Mammary epithelial cell (primary cell): ENCODE results near the gene AAMDC.

Source experiments
- EZH2 ChIP-seq: IDR thresholded peaks from 2 replicates; pipeline ENCODE4 v1.6.1; 2012; ENCODE audit warnings: low read length, inconsistent platforms, borderline replicate concordance
- TF ChIP-seq, protein P1 (sequence below), 2 donors: IDR thresholded peaks in 1 of 2; conservative IDR thresholded peaks in 1 of 2; 2 replicates each; pipeline ENCODE4 v1.5.1; 2011 to 2012; ENCODE audit warnings: inconsistent platforms in 2 of 2, low read length in 2 of 2, mild to moderate bottlenecking in 2 of 2, control low read depth in 1 of 2, low read depth in 1 of 2; ENCODE audit not compliant: insufficient read depth in 1 of 2; ENCODE audit errors: extremely low read depth in 1 of 2

DNA sequence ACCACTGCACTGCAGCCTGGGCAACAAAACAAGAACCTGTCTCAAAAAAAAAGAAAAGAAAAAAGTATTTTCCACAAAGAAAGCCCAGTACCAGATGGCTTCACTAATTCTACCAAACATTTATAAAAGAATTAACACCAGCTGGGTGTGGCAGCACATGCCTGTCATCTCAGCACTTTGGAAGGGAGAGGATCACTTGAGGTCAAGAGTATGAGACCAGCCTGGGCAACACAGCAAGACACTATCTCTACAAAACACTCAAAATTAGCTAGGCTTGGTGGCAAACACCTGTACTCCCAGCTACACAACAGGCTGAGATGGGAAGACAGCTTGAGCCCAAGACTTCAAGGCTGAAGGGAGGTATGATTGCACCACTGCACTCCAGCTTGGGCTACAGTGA is 20.5 kb upstream of the AAMDC start:
- TF ChIP-seq EZH2 = no peak
- TF ChIP-seq, protein P1, sequence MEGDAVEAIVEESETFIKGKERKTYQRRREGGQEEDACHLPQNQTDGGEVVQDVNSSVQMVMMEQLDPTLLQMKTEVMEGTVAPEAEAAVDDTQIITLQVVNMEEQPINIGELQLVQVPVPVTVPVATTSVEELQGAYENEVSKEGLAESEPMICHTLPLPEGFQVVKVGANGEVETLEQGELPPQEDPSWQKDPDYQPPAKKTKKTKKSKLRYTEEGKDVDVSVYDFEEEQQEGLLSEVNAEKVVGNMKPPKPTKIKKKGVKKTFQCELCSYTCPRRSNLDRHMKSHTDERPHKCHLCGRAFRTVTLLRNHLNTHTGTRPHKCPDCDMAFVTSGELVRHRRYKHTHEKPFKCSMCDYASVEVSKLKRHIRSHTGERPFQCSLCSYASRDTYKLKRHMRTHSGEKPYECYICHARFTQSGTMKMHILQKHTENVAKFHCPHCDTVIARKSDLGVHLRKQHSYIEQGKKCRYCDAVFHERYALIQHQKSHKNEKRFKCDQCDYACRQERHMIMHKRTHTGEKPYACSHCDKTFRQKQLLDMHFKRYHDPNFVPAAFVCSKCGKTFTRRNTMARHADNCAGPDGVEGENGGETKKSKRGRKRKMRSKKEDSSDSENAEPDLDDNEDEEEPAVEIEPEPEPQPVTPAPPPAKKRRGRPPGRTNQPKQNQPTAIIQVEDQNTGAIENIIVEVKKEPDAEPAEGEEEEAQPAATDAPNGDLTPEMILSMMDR (conservative IDR thresholded peaks at IDR 0.05 in 1 of 2, IDR thresholded peaks at IDR 0.05 in 1 of 2; ENCODE audit: extremely low read depth in 1 of 2, insufficient read depth in 1 of 2, low read depth in 1 of 2, low read length in 2 of 2) = no peak
